HEK293T (cell line): Measurements from ENCODE around the gene ANAPC1.
"Not testable (repeated sequence)": the region's sequence is repeated elsewhere in the genome, so short reads cannot be mapped to it uniquely, and the experiment has no call there.

Experiments
- ARNT ChIP-seq: fragments of 450-650 bp; IDR thresholded peaks from 2 replicates; pipeline ENCODE4 v1.6.1; 2017; ENCODE audit warnings: mild to moderate bottlenecking
- BHLHE40 ChIP-seq: fragments of 450-650 bp; IDR thresholded peaks from 2 replicates; pipeline ENCODE4 v1.6.1; 2016; ENCODE audit warnings: mild to moderate bottlenecking, moderate library complexity, borderline replicate concordance
- ELF4 ChIP-seq: fragments of 450-650 bp; IDR thresholded peaks from 2 replicates; pipeline ENCODE4 v1.6.1; 2017; ENCODE audit warnings: antibody characterized with exemption
- FOXA1 ChIP-seq: fragments of 450-650 bp; IDR thresholded peaks from 2 replicates; pipeline ENCODE4 v1.6.1; 2016; ENCODE audit warnings: mild to moderate bottlenecking
- FOXK2 ChIP-seq: fragments of 450-650 bp; IDR thresholded peaks from 2 replicates; pipeline ENCODE4 v1.6.1; 2016; ENCODE audit warnings: mild to moderate bottlenecking
- FOXM1 ChIP-seq: fragments of 450-650 bp; IDR thresholded peaks from 2 replicates; pipeline ENCODE4 v1.6.1; 2017; ENCODE audit warnings: mild to moderate bottlenecking, borderline replicate concordance
- HDGF ChIP-seq: fragments of 450-650 bp; IDR thresholded peaks from 2 replicates; pipeline ENCODE4 v1.6.1; 2017; ENCODE audit warnings: antibody characterized with exemption, borderline replicate concordance
- L3MBTL2 ChIP-seq: fragments of 450-650 bp; conservative IDR thresholded peaks from 2 replicates; pipeline ENCODE4 v1.6.1; 2016; ENCODE audit warnings: mild to moderate bottlenecking
- SP1 ChIP-seq: fragments of 450-650 bp; IDR thresholded peaks from 2 replicates; pipeline ENCODE4 v1.6.1; 2017
- SUZ12 ChIP-seq: fragments of 450-650 bp; IDR thresholded peaks from 2 replicates; pipeline ENCODE4 v1.6.1; 2016; ENCODE audit warnings: mild to moderate bottlenecking
- TARDBP ChIP-seq: fragments of 450-650 bp; IDR thresholded peaks from 2 replicates; pipeline ENCODE4 v1.6.1; 2016
- TF ChIP-seq, protein P1 (sequence below): fragments of 450-650 bp; IDR thresholded peaks from 2 replicates; pipeline ENCODE4 v1.6.1; 2016

DNA sequence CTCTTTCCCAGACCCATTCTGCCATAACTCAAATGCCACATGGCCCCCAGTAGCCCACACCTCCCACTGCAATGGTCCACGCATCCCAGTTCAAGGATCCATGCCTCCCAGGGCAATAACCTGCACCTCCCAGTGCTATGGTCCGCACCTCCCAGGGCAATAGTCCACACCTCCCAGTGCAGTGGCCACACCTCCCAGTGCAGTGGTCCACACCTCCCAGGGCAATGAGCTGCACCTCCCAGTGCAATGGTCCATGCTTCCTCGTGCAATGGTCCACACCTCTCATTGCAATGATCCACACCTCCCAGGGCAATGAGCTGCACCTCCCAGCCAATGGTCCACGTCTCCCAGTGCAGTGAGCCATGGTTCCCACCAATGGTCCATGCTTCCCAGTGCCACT lies 135.6 kb downstream of the ANAPC1 start:
- not testable (repeated sequence) for TF ChIP-seq SUZ12, HDGF, FOXK2, FOXM1, ARNT, SP1, BHLHE40, ELF4, FOXA1, L3MBTL2, TARDBP
- TF ChIP-seq, protein P1, sequence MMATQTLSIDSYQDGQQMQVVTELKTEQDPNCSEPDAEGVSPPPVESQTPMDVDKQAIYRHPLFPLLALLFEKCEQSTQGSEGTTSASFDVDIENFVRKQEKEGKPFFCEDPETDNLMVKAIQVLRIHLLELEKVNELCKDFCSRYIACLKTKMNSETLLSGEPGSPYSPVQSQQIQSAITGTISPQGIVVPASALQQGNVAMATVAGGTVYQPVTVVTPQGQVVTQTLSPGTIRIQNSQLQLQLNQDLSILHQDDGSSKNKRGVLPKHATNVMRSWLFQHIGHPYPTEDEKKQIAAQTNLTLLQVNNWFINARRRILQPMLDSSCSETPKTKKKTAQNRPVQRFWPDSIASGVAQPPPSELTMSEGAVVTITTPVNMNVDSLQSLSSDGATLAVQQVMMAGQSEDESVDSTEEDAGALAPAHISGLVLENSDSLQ, result not testable (repeated sequence)
